NCI-H1105 (cell line): ENCODE data around the gene S100A6.

ENCODE experiments used
- DNase-seq: peaks from one replicate; lab custom pipeline; 2025; lab: John Stamatoyannopoulos, UW

Gene S100A6

DNA sequence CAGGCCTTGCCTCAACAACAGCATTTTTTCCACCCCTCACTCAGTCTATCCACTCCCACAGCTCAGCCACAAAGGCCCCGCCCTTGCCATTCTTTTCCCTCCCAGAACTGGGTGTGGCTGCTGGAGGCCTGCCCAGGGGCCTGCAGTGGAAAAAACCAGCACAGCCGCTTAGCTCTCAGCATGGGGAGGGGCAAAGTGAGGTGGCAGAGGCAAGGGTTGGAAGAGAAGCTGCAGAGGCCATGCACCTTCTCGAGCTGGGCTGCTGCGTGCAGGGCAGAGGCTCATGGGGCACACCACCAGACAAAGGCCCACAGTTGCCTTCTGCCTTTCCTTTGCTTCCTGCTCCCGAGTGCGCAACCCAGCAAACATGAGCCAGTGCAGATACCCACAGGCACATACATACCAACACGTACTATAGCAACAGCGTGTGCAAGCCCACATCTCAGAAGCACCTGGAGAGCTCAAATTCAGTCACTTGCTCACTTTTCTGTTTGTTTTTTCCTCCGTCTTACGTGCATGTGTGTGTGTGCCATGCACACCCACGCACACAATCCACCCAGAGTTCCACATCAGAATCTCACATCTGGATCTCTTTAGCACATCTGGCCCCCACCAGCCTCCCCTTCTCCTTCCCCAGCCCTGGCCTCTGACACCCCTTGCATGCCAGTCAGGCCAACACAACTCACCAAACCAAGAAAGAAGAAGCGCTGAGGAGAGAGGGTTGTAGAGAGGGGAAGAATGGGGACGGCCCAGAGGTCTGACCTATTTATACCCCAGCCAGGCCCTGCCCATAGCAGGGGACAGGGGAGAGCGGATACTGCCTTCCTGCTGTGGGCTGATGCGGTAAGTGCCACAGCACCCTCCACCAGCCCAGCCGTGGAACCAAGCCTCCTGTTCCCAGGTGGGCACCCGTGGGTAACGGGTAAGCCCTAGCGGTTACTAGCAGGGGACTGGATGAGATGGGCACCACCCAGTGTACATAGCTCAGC is 9.6 kb upstream of the S100A6 start, which contains the start of gene S100A4:
Gene S100A4 (minus strand): TSS at position 740 of the 989 bp plus-strand sequence. CDS start 1,012 bp downstream, outside the sequence.
- no peak for DNase-seq

DNA sequence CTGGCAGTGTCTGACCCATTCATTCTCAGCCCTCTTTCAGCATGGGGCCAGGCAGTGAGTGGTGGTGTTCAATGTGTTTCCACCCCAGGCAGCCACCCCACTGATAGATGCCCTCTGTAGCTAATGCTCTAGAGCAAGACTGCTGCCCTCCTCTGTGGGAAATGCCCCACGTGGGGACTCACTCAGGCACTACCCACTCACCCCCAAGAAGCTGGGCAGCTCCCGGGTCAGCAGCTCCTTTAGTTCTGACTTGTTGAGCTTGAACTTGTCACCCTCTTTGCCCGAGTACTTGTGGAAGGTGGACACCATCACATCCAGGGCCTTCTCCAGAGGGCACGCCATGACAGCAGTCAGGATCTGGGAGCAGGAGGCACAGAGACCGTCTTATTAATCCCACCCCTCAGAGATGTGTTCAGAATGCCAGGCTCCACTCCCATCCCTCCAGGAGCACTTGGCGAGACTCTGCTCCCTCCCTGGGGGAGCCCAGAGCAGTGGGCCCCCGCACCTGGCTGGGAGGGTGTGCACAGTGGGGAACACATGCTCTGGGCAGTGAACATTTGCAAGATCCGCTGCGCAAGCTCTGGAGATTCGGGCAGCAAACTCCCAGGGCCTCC is 8.8 kb upstream of the S100A6 start:
- DNase-seq: no peak

DNA sequence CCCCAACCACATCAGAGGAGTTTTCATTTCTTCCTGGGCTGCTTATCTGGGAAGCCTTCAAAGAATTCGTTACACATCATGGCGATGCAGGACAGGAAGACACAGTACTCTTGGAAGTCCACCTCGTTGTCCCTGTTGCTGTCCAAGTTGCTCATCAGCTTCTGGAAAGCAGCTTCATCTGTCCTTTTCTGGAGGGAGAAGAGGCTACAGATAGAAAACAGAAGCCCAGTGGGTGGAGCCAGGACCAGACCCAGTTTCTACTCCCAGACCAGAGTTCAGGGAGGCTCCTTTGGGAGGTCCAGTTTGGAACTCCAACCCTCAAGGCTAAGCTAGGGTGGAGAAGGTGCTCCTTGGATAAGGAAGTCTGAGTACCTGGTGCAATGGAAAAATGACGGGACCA is 7.9 kb upstream of the S100A6 start:
- no peak for DNase-seq

DNA sequence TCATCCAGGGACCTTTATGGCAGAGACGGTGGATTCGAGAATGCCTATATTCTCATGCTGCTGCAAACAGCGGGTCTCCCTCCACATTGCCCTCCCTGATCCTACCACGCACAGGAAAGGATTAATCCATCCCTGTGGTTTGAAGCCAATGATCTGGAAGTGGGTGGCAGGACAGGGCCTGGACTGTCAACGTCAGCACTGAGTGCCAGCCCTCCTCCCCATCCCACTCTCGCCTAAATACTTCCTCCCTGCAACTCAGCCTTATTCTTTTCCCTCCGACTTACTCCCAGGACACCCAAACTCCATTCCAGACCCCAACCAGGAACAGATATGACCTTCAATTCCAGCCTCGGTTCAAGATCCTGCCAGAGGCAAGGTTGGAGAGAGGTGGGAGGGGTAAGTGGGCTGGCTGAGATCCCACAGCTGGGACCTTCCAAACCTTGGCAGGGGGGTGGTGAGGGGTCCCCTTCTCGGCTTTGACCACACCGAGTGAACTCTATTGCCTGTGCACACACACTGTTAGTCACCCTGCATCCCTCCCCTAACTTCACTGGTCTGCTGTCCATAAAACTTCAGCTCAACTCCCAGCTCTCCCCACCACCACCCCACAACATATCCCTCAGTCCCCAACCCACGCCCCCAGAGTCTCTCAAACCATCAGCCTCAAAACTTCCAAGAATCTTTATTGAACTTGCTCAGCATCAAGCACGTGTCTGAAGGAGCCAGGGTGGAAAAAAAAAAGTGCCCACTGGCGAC is 7.3 kb upstream of the S100A6 start:
- DNase-seq: no peak

DNA sequence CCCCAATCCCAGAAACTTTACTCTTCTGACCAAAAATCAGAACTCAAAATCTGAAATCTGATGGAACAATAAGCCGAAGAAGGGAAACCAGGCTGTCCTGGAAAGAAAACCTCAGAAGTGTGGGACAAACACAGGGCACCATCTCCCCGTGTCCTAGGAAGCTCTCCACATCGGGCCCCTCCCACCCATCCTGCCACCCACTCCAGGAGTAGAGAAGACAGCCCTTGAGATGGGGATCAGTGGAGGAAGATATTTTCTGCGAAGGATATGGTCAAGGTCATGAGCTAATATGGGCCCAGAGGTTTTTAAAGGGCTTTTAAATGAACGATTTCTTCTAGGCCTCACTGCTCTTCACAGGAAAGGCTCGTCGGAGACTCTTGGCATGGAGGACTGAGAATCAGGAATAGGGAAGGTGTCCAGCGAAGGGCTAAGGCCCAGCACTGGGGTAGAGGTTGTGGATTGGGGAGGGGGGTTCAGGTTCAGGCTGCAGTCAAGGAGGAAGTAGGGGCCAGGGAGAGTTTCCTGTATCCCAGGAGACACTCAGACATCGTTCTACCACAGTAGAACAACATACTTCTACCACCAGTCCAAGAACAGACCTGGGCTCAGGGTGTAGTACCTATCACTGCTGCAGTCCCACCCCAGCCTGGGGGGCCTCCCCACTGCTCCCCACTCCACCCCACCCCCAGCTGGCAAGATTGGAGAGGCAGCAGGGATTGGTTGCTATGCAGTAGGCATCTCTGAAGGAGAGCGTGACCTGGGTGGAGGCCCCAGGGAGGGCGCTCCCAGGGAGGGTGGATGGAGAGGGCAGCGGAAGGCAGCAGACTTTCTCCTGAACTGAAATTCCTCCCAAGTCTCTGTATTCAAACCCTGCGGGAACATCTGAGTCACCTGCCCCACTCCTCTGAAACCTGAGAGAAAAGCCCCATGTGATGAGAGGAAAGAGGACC is 6.1 kb upstream of the S100A6 start:
- DNase-seq: no peak

DNA sequence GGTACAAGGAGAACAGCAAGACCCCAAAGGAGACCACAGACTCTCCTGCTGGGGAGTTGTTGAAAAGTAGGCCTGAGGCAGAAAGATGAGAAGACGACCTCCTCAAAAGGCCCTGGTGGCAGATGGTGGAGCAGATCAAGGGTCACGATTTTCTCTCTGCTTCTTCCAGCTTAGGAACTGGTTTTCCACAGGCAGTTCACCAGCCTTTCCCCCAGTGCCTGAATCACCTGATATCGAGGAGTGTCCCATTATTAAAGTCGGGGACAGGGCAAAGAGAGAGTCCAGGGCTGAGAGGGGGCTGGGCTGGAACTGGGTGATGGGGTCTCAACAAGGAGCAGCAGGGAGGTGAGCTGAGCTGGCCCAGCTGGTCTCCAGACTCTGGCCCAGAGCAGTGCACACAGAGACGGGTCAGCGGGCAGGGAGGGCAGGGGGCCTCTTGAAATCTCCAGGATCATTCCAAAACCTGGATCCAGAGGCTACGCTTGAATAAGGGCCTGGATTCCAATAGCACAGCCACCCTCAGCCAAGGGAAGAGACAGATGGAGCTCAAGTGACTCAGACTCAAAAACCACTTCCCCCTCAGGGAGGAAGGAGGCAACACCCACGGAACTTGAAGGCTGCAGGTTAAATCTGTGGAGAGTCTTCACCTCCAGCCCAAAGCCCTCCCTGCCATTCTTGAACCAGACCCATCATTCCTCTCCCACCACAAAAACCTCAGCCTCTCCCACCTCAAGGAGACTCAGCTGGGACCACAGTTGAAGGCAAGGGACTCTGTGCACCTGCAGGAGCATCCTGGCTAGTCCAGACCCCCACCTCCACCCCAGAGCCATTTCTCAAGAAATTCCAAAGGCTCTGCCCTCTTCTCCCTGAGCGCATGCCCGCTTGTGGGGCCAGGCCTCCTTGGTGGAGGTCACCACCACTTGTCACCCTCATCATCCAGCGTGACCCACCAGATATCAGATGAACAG is 4.9 kb upstream of the S100A6 start, which contains the start of gene S100A5:
Gene S100A5 (minus strand): TSS at position 541 of the 968 bp plus-strand sequence. CDS start 743 bp downstream, outside the sequence.
- DNase-seq: no peak

DNA sequence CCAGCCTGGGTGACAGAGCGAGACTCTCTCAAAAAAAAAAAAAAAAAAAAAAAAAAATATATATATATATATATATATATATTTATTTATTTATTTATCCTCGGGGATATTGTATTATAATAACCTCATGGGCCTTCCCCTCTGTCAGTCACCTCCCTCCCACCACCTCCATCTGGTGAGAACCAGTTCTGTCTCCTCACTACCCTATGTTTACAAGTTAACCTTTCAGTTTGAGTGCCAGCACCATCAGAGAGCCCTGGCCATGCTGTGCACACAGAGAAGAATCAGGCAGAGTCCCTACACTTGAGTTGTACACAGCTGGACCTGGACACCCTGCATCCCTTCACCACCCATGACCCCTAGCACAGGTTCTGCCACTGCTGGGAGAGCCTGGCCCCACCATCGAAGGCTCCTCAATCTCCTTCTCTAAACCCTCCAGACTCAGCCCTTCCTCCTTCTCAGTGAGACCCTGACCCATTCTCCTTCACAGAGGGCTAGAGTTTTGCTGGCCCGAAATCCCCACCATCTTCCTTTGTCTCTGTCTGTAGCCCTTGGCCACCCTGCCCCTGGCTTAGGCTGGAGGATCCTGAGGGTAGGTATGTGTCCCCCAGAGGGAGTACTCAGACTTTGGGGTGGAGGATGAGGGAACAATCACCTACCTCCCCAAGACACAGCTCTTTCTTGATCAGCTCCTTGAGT is 3.8 kb upstream of the S100A6 start:
- no peak for DNase-seq

DNA sequence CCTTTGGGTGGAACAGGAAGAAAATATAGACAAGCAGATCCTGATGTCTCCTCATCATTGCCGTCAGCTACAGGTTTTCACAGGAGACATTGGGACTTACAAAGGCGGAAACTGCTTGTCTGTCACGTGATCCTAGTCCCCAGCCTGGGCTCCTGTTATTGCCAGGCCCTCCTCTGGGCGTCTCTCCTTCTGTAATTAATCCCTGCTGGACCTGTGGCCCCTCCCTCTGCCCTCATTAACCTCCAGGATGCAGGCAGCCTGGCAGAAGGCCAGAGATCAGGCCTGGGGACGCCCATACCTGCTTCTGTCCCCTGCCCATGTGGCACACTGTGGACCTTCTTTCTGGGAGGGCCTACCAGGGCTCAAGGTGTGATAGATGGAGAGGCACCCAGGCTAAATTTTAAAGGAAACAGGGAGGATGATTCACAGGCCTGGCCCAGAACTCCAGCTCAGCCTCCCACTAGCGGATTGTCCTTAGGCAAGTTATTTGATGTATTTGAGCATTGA is 2.6 kb upstream of the S100A6 start:
- no peak for DNase-seq

DNA sequence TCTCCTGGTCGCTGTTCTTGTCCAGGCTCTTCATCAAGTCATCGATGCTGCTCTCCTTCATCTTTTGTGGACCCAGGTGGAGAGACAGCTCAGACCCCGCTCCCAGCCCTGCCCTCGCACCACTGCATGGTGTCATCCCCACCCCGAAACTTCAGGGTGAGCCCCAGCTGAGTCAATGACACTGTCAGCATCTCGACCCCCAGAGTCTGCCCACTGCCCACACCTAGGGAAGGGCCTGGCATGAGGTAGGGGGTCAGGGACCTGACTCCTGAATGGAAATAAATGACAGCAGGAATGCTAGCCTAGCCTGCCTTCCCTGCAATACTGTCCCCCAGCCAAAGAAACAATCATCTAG is 1.6 kb upstream of the S100A6 start:
- no peak for DNase-seq

DNA sequence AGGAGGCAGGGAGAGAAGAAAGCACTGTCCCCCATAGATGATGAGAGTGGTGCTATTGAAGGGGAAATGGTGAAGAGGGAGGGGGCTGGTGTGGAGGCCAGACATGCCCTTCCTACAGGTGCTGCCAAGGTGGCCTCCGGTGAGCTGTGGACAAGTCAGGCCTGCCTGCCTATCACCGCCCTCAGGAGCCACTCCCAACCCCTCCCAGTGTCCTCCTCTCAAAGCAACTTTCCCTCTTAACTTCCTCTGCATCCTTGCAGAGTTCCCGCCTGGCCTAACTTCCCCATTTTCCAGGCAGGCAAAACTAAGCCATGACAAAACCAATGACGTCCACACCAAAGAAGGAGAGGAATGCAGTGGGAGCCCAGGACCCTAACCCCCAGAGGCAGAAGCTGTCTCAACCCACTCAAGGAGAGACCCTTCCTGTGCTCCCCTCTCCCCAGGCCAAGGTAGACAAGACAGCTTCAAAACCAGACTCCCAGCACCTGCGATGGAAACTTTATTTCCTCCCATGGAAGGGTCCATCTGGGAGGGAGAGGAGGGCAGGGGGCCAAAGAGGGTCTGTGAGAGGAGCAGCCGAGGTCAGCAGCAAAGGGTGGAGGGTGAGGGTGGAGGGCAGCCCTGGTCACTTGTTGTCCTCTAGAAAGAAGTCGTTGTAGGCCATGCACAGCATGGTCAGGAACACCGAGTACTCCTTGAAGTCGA is 1.0 kb upstream of the S100A6 start:
- no peak for DNase-seq

DNA sequence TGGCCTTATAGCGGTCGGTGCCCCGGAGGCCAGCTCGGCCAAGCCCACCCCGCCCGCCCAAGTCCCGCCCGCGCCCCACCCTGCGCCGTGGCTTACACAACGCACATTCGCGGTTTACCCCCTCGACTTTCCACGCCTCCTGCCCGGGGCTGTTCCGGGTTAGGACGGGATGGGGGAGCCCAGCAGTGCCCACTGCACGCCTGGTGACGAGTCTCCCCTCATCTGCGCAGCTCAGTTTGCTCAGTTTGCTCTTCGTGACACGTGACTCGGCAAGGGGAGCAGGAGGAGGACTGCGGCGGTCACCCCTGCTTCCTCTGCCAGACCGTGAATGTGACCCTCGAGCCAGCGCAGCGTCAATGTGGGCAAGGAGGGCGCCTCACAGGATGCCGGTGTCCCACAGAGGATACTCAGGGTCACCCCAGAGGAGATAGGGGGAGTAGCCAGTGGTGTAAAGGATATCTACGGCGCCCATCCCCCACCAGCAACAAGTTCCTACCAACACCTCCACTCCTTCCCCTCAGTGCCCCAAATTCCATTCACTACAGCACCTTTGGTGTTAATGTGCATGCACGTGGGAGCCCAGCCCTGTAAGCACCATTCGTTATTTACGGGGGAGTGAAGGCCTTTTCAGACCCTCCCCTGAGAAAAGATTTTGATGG is 350 bp upstream of the S100A6 start:
- peak; percentile 29 for DNase-seq

DNA sequence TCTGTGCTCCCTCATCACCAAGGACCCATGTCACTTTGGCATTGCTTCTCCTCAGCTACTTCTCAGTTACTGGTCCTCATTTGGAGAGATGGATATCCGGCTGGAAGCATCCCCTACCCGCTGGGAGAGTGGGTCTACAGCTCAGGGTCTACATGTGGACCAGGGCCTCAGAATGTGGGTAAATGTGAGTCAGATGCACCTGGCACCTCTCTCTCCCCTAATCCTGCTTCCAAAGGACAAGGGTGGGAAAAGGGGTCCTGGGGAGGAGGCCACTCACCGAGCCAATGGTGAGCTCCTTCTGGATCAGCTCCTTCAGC is 908 bp downstream of the S100A6 start:
- no peak for DNase-seq

DNA sequence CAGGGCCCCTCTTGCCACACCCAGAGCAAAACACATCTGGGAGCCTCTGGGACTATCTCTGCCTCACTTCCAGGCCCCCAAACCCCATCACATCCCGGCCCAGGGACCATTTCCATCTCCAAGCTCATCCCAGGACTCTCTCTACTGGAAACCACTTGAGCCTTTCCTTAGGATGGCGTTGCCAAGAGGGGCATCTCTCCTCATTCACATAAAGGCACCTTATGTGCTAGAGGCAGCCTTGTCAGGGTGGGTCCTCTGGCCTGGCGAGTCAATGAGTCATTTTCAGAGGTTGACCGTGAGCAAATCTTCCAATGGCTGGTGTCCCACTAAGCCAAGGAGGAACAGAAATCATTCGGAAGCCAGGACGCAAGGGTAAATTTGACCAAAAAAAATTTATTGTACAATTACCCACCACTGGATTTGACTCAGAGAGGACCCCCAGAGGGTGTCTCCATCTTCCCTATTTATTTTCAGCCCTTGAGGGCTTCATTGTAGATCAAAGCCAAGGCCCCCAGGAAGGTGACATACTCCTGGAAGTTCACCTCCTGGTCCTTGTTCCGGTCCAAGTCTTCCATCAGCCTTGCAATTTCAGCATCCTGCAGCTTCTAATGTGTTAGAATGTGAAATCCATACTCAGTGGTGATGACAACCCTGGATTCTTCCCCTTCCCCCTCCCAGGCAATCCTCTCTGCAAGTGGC is 1.4 kb downstream of the S100A6 start:
- no peak for DNase-seq

DNA sequence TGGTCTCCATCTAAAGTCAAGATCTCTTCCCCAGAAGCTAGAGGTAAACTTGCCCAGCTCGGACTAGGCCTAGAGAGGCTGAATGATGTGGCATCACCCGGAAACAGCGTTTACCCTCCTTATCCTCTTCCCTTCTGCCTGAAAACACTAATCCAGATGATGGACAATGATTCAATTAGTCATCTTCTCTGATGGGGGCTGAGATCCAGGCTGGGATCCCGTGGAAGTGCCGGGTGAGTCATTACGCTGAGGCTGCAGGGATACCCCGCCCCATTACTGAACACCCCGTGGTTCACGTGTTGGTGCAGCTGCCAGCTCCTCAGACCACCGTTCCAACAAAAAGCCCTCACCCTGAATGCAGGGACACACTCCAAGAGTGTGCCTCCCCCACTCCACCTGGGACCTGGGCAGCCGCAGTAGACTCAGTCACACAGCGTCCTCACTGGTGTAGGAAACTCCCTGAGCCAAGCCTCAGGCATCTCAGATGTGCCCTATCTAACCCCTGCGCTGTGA is 2.0 kb downstream of the S100A6 start:
- no peak for DNase-seq

DNA sequence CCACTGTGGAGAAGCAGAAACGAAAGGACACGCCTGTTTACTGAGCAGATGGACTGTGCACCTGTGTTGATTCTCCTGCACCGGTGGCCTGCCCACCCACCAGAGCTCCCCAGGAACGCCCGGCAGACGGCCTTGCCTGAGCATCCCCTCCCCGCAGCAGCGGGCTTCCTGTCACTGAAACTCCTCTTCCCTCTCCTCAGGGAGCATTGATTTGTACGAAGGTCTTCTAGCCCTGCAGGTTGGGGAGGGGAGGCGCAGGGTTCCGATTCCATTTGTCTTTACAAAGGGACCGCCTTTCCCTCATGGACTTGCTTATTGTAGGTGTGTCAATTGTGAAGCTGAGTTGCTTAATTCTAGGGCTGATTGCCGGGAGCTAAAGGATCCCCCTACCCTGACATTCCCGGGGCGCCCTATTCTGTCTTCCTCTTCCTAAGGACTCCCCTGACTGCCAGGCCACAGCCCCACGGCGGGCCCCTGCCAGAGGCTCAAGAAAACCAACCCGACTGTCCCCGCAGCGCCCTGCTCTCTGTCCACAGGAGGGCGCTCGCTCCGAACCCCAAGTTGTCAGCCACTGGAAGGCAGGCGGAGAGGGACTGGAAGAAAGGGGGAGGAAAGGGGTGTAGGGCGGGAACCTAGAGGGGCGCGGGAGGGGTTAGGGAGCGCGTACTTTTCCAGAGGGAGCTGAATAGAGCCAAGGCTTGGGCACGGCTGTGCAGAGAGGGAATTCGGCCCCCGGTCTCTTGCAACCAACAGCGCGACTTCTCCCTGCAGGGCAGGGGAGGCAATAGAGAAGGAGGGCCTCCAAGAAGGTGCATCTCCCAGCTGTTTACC is 2.8 kb downstream of the S100A6 start:
- DNase-seq: no peak

DNA sequence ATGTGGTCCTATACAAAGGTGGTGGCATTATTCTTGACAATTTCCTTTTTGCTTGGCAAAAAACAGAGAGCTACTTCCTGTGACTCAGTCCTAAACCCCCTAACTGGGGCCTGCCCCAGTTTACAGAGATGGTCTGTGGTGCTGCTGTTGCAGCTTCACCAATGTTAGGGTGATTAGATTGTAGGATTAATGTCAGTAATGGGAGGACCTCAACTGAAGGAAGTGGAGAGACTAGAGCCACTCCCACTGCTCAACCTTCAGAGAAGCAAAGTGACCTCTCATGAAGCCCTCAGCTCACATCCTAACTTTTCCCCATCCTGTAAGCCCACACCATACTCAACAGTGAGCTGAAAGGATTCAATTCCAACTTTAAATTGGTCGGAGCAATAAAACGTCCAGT is 3.6 kb downstream of the S100A6 start:
- DNase-seq: no peak

DNA sequence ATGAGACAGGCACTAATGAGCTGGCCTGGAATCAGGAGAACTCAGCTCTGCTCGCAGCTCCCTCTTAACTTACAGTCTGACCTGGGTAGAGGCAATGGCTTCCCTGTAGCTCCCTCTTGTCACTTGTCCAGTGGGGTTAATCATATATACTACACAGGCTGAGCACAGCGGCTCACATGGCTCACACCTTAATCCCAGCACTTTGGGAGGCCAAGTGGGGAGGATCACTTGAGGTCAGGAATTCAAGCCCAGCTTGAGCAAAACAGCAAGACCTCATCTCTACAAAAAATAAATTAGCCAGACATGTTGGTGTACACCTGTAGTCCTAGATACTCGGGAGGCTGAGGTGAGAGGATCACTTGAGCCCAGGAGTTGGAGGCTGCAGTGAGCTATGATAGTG is 4.2 kb downstream of the S100A6 start:
- DNase-seq: no peak
